Mucosa of rectum (tissue), 2 donors: ENCODE measurements around the gene USP46.

Experiments
- H3K27ac ChIP-seq, 2 donors: one replicate each; pipeline ENCODE4 v1.7.0; 2013; ENCODE audit warnings: inconsistent platforms in 2 of 2, low read depth in 2 of 2, low read length in 2 of 2
- H3K27me3 ChIP-seq, 2 donors: one replicate each; pipeline ENCODE4 v1.7.0; 2013; ENCODE audit warnings: low read length in 2 of 2; ENCODE audit not compliant: control insufficient read depth in 2 of 2, insufficient read depth in 2 of 2
- H3K36me3 ChIP-seq, 2 donors: one replicate each; pipeline ENCODE4 v1.7.0; 2013; ENCODE audit warnings: low read length in 2 of 2; ENCODE audit not compliant: control insufficient read depth in 2 of 2, insufficient read depth in 2 of 2
- H3K4me1 ChIP-seq, 2 donors: one replicate each; pipeline ENCODE4 v1.7.0; 2013; ENCODE audit warnings: low read length in 2 of 2, mild to moderate bottlenecking in 1 of 2; ENCODE audit not compliant: control insufficient read depth in 2 of 2, insufficient read depth in 2 of 2
- H3K4me3 ChIP-seq, 2 donors: one replicate each; pipeline ENCODE4 v1.7.0; 2013; ENCODE audit warnings: low read length in 2 of 2
- H3K9ac ChIP-seq, 2 donors: one replicate each; pipeline ENCODE4 v1.7.0; 2013; ENCODE audit warnings: low read length in 2 of 2, low read depth in 1 of 2, mild to moderate bottlenecking in 1 of 2
- H3K9me3 ChIP-seq, 2 donors: one replicate each; pipeline ENCODE4 v1.7.0; 2013; ENCODE audit warnings: low read length in 2 of 2; ENCODE audit not compliant: control insufficient read depth in 2 of 2
- donor health status: healthy.
- donor health status: Normal muscosa, but diverticular disease.

Gene USP46

DNA sequence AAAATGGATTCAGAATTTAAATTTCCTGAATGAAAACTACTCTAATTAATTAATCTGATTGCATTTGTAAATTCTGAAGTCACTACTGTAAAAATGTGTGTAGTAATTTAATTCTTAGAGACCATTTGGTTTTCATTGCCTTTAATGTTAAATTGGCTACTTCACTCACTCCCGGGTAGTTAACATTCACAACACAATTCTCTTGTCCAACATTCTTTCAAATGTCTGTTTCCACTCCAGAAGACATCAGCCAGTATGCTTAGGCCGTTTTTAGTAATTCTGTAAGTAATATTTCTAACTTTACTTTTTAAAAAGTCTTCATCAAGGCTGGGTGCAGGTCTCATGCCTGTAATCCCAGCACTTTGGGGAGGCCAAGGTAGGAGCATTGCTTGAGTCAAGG, 21.3 kb upstream of the USP46 start:
- Histone ChIP-seq H3K27me3 (no peaks in the 10 kb centered on the region), H3K36me3 (no peaks in the 10 kb centered on the region), H3K4me1 (no peaks in the 10 kb centered on the region), H3K4me3 (no peak overlapping the region), H3K9ac (no peak overlapping the region), H3K9me3 (no peaks in the 10 kb centered on the region), H3K27ac (no peak overlapping the region)

DNA sequence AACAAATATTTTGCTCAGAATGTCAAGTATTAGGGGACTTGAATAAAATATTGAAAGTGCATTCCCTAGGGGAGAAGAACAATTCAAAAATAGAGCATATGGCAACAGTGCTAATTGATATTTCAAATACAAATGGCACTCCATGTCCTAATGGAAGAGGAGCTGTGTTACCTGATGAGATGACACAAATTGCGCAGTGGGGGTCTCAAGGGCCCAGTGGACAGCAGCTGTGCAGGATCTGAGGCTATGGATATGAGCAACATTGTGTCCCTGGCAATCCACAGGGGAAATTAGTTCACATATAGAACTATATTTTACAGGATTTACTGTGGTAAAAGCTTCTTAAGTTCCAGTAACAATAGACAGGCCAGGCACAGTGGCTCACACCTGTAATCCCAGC, 17.4 kb upstream of the USP46 start:
- H3K9me3 ChIP-seq, result no peaks in the 10 kb centered on the region
- H3K27me3 ChIP-seq, result no peaks in the 10 kb centered on the region
- H3K9ac ChIP-seq, result no peak overlapping the region
- H3K4me3 ChIP-seq, result no peak overlapping the region
- H3K27ac ChIP-seq, result no peak overlapping the region
- H3K4me1 ChIP-seq, result no peaks in the 10 kb centered on the region
- no peaks in the 10 kb centered on the region for H3K36me3 ChIP-seq

DNA sequence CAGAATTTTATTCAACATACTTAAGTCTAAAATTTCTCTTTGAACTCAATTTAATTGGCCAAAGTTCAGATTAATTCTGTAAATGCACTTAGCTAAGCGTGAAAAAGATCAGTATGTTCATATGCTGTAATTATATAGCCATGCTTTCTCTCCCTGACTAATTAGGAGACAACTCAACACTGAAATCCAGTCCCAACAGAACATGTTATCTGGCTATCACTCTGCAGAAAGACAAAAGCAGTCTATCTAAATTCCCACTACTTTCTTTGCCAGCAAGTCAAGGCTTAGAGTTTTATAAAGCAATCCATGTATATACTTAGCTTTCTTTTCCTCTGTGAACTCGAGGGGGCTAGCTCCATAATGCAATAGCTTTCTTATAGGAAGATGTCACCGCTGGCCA, 16.0 kb upstream of the USP46 start:
- Histone ChIP-seq H3K27me3 (no peaks in the 10 kb centered on the region), H3K27ac (no peak overlapping the region), H3K9ac (no peak overlapping the region), H3K4me1 (no peaks in the 10 kb centered on the region), H3K36me3 (no peaks in the 10 kb centered on the region), H3K9me3 (no peaks in the 10 kb centered on the region), H3K4me3 (no peak overlapping the region)

DNA sequence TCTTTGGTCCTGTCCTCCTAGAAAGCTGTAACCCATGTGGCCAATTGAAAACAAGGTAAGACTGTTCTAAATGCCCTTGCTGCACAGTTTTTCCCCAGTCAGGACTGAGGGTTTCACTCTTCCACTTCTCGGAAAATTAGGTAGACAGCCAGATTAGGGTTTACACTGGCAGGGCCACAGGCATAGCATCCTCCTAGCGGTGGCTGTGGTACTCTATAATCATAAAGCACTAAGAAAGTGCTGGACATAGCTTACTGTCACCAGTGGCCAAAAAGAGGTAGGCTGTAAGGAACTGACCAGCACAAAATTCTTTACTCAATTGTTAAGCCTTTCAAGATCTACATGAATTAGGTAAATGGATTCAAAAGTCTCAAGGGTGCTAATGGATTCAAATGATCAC, 11.6 kb upstream of the USP46 start:
- H3K4me3 ChIP-seq, result no peak overlapping the region
- no peaks in the 10 kb centered on the region for H3K36me3 ChIP-seq
- no peaks in the 10 kb centered on the region for H3K4me1 ChIP-seq
- no peaks in the 10 kb centered on the region for H3K9me3 ChIP-seq
- no peaks in the 10 kb centered on the region for H3K27me3 ChIP-seq
- H3K9ac ChIP-seq, result no peak overlapping the region
- no peak overlapping the region for H3K27ac ChIP-seq

DNA sequence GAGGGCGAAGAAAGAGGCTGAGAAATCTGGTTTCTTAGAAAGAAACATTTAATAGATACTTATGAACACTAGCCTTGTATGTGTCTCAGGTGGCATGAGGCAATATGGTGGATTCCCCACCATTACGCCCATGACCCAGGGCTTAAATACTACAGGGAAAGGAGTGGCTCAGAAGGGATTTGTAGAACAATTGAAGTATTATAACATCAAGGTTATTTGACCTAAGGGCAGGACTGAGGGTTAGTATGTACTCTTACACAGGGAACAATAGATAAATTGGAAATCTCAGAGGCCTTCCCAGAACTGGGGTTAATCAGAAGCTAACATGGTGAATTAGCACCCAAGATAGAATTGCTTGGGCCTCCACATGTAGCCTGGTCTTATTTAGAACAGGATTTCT, 11.0 kb upstream of the USP46 start:
- Histone ChIP-seq H3K36me3 (no peaks in the 10 kb centered on the region), H3K4me1 (no peaks in the 10 kb centered on the region), H3K27ac (no peak overlapping the region), H3K9ac (no peak overlapping the region), H3K27me3 (no peaks in the 10 kb centered on the region), H3K9me3 (no peaks in the 10 kb centered on the region), H3K4me3 (no peak overlapping the region)

DNA sequence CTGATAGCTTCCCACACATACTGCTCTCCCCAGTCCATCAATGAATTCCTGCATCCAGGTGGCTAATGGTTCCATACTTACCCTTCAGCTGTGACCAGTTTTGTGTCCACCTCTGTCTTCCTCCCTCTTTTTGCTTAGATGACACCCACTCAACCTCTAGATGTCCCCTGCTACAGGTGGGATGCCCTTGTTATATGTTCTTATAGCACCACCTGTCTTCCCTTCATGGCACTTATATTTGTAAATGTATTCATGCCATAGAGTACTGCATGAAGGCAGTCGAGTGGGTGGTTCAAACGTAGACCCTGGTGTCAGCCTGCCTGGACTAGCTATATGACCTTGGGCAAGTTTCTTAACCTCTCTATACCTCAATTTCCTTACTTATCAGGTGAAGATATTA, 6.5 kb upstream of the USP46 start:
- Histone ChIP-seq H3K36me3 (peaks cover 0 to 2% of the 10 kb centered on the region in 2 donors), H3K27ac (no peak overlapping the region)

DNA sequence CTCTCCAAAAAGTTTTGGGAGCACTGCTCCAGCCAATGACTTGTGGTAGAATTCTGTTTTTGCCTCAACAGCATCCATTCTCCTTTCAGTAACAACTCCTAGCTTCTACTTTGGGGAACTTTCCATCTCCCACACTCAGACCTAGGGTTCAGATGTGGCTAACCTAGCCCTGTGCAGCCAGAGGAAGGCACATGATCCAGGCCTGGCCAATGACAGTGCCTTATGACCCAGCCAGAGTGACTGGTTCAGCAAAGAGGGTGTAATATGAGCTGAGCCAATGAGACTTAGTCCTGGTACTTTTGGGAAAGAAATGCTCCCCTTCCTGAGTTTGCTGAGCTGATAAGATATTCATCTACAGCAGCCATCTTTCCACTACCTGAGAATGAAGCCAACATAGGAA, 5.4 kb upstream of the USP46 start:
- Histone ChIP-seq H3K36me3 (peaks cover 0 to 2% of the 10 kb centered on the region in 2 donors), H3K9ac (no peak overlapping the region), H3K27ac (no peak overlapping the region), H3K9me3 (no peaks in the 10 kb centered on the region), H3K4me3 (no peak overlapping the region), H3K4me1 (peaks cover 0 to 3% of the 10 kb centered on the region in 2 donors), H3K27me3 (no peaks in the 10 kb centered on the region)

More for the DNA sequence above, 6.5 kb upstream of the USP46 start:
- H3K9ac ChIP-seq, result no peak overlapping the region
- no peaks in the 10 kb centered on the region for H3K4me1 ChIP-seq
- H3K27me3 ChIP-seq, result no peaks in the 10 kb centered on the region
- no peaks in the 10 kb centered on the region for H3K9me3 ChIP-seq
- no peak overlapping the region for H3K4me3 ChIP-seq

DNA sequence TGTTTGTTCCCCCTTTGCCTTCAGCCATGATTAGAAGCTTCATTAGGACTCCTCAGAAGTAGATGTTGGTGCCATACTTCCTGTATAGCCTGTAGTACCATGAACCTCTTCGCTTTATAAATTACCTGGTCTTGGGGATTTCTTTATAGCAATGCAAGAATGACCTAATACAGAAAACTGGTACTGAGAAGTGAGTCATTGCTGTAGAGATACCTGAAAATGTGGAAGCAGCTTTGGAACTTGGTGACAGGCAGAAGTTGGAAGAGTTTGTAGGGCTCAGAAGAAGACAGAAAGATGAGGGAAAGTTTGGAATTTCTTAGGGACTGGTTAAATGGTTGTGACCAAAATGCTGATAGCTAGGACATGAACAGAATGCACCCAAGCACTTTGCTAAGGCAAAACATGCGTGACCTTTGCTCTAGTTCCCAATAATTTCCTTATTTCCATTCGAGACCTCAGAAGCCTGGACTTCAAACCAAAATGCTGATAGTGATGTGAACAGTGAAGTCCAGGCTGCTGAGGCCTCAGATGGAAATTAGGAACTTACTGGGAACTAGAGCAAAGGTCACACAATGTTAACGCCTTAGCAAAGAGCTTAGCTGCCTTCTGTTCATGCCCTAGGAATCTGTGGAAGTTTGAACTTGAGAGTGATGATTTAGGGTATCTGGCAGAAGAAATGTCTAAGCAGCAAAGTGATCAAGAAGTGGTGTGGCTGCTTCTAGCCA, 3.0 kb upstream of the USP46 start:
- Histone ChIP-seq H3K27me3 (no peaks in the 10 kb centered on the region), H3K27ac (no peak overlapping the region), H3K4me1 (peaks cover 3 to 5% of the 10 kb centered on the region in 2 donors), H3K9ac (no peak overlapping the region), H3K9me3 (no peaks in the 10 kb centered on the region), H3K36me3 (peaks cover 0 to 2% of the 10 kb centered on the region in 2 donors), H3K4me3 (no peak overlapping the region)

DNA sequence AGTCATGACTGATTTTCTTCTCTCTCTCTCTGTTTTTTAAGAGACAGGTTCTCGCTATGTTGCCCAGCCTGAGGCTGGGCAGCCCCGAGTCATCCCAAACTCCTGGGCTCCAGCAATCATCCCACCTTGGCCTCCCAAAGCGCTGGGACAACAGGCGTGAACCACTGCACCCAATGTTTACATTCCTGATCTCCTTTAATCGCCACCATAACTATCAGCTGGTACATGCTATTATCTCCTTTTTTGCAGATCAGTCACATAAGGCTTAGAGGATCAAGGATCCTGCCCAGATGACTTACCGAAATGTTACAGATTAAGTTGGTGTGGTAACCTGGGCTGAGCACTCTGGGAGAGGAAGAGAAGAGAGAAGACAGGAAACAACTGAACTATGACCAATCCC, 1.5 kb upstream of the USP46 start:
- Histone ChIP-seq H3K9ac (no peak overlapping the region), H3K4me1 (peaks cover 3 to 5% of the 10 kb centered on the region in 2 donors), H3K27ac (no peak overlapping the region), H3K36me3 (peaks cover 0 to 2% of the 10 kb centered on the region in 2 donors), H3K9me3 (no peaks in the 10 kb centered on the region), H3K27me3 (no peaks in the 10 kb centered on the region), H3K4me3 (no peak overlapping the region)

DNA sequence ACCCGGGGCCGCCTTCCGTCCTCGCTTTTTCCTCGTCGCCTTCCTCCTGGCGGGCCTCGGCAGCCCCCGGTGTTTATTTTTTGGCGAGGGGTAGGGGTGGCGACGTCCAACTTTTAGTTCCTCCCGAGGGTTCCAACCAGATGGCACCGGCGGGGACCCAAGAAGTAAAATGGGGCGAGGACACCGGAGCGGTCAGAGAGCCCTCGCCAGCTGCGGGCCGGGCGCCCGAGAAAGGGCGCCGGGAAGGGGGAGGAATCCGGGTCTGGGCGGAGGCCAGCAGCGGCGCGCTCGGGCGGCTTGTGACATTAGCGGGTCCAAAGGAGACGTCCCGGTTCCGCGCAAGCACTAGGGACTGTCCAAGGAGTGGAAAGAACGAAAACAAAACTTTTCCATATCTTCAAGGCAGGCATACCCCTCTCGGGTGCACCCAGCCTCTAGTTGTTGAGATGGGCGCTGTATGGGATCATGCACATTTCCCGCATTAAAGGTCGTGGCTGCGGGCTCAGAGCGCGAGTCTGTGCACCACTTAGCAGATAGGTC, 691 bp upstream of the USP46 start:
- Histone ChIP-seq H3K4me1 (peaks cover 3 to 5% of the 10 kb centered on the region in 2 donors), H3K9ac (peak overlapping the region; percentile 57 to 88), H3K27ac (peak overlapping the region; percentile 84 to 85), H3K27me3 (no peaks in the 10 kb centered on the region), H3K4me3 (peak overlapping the region; percentile 79 to 82), H3K9me3 (no peaks in the 10 kb centered on the region), H3K36me3 (peaks cover 0 to 2% of the 10 kb centered on the region in 2 donors)
